ENCODE results near the gene GNPAT.
"Not testable (repeated sequence)": the region's sequence is repeated elsewhere in the genome, so short reads cannot be mapped to it uniquely, and the experiment has no call there.

GNPAT gene

DNA sequence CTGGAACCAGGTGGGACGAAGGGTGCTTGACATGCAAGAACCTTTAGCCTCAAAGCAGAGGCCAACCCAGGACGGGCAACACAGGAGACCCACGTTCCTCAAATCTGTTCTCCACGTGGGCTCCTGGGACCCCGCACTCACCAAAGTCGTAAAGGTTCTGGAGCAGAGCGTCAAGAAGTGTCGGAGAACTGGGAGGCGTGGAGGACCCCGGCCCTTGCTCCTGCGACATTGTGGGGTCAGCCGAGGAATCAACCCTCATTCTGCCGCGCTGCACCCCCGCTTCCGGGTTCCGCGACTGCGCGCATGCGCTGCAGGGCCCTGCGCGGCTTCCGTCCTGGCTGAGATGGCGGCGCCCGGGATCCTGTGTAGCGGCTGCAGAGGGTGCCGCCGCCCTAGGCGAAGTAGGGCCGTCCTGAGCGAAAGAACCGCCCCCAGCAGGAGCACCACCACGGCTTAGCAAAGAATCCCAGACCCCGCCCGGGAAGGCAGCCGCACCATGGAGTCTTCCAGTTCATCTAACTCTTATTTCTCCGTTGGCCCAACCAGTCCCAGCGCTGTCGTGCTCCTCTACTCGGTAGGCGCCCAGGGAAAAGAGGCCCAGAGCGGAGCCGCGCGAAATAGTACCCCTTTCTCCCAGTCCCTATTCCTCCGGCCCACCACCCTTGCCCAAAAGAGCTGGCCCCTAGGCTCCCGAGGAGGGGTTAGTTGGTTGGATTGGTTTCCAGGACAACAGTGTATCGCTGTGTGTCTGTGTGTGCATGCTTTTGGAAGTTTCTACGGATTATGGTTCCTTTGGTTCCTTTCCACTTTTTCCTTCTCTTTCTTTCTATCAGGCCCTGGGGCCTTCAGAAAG, at the start of gene GNPAT:
TSS of gene GNPAT (plus strand) at position 330 of the 853 bp plus-strand sequence. CDS start at position 497, 167 bp downstream.
- peak; percentile 87 for DNase-seq

DNA sequence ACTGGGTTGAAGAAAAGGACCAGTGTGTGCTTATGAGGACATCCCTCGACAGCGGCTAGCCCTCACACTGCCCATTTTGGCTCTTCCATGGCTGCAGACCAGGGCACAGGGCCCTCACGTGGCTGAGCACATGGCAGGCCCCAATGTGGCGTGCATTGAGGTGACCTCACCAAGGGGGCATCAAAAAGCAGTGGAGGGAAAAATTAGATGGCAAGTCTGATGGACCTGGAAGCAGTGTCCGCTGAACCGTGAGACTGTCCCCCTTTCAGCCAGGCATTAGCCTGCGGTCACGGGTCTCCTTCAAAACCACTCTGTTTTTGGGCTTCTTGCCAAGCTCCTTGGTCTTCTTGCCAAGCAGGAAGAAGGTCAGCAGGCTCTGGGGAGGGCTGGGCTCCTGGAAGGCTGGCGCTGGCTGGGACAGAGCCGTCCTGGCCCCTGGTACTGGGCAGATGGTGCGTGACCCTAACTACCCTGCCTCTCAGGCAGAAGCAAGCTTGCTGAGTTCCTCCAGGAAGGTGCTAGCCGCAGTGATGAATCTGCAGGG, 48.3 kb upstream of the GNPAT start:
- no peak for DNase-seq

DNA sequence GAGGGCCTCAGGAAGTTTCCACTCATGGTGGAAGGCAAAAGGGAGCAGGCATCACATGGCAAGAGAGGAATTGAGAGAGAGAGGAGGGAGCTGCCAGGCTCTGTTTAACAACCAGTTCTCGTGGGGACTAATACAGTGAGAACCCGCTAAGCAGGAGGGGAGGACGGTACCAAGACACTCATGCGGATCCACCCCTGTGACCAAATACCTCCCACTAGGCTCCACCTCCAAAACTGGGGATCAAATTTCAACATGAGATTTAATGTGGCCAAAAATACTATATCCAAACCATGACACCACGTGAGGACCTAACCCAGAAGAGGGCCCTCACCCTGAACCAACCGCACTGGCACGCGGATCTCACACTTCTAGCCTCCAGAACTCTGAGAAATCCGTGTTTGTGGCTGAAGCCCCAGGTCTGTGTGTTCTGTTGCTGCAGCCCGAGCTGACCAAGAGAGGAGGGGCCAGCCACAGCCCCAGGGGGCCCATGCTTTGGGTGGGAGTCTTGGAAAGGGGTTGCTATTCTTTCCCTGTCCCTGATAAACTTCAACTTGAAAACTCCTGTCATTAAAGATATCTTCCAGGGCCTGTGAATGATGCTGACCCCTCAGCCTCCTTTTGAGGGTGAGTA, 47.2 kb upstream of the GNPAT start:
- no peak for DNase-seq

DNA sequence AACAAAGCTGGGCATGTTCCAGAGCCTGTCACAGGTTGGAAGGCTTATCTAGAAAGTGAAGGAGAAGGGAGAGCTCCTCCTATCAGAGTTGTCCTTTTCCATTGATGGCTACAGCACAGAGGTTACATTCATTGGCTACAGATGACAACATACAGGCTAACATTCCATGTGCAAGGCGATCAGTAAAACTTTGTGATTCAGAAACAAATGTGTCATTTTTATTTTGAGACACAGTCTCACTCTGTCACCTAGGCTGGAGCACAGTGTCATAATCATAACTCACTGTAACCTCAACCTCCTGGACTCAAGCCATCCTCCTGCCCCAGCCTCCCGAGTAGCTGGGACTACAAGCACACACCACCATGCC, 46.6 kb upstream of the GNPAT start:
- DNase-seq: no peak

DNA sequence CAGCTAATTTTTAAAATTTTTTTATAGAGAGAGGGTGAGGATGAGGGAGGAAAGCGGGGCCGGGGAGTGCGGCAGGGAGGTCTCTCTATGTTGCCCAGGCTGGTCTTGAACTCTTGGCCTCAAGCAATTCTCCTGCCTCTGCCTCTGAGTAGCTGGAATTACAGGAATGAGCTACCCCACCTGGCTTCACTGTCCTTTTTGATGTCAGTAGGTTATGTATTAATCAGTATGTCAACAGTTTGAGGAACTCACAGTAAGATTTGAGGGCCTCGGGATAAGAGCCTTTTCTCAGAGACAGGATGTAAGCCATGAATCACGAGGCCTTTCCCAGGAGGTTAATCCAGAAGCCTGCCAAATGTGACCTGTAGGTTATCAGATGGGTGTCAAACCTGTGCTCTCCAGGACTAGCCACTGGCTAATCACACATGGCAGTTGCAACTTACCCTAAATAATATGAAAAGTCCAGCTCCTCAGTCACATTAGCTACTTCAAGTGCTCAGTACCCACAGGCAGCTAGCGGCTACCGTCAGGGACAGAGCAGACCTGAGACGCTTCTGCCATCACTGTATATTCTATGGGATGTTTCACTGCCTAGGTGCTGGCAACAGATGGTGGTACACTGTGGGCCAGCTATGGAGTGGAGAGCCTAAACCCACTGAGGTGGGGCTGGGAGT, 46.0 kb upstream of the GNPAT start:
- DNase-seq: no peak

DNA sequence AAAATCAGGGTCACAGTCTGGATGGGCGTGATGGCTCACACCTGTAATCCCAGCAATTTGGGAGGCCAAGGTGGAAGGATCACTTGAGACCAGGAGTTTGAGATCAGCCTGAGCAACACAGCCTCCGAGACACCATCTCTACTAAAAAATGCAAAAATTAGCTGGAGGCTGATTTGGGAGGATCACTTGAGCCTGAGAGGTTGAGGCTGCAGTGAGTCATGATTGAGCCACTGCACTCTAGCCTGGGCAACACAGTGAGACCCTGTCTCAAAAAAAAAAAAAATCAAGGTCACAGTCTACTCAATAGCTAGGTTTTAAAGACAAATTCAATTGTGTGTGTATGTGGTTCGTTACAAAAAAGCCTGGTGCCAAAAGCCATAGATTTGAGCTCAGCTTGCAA, 44.7 kb upstream of the GNPAT start:
- no peak for DNase-seq

DNA sequence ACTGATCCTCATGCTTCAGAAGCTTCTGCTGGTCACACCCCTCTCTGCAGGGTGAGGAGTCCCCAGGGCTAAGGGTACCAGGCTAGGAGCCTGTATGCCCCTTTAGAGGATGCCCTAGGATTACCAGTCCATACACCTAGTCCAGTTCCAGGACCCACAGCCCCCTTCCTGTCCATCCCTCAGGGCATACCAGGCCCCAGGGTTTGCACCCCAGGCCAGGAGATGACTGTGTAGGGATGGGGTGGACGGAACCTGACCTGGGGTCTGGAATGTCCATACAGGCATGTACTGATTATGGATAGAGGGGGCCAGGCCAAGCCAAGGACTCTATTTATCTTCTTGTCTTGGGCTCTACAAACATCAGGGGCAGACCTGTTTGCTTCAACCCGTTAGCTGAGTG, 44.3 kb upstream of the GNPAT start:
- DNase-seq: no peak

DNA sequence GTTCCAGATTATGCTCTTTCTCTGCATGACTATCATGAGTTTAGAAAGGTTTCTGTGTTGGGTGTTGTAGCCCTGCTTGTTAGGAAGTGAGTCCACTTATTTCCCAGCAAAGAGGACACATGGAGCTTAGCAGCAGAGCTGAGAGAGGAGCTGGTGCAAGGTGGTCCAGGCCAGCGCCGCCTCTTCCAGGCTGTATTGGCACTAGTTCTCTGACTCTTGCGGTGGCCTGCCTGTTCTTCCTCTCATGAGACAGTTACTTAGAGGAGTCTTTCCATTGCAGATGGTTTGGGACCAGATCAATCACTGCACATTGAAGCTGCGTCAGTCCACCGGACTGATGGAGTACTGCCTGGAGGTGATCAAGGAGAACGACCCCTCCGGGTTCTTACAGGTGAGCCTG, 41.1 kb upstream of the GNPAT start:
- no peak for DNase-seq

DNA sequence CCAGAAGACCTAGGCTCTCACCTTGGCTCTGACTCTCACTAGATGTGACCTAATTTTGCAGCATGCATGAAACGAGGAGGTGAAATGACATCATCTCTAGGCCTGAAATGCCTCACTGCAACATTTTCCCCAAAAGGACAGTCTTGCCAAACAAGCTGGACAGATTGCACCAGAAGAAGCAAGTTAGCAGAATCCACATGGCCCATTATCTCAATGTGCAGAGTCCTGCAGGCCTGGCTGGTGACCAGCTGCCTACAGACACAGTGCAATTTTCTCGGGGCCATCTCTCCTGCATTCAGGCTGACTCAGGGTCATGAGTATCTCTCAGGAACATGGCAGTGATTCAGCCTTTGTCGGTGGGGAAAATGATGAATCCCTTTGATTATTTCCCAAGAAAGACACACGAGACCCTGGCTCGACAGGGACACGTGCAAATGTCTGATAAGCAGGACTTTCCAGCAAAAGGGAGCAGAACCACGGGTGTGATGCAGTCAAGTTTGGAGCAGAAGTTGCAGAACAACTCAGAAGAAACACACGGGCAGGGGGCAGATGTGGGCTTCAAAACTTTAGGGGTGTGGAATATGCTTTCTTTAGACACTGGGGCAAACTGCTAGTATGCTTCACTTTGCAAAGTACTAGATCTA, 40.5 kb upstream of the GNPAT start:
- no peak for DNase-seq

DNA sequence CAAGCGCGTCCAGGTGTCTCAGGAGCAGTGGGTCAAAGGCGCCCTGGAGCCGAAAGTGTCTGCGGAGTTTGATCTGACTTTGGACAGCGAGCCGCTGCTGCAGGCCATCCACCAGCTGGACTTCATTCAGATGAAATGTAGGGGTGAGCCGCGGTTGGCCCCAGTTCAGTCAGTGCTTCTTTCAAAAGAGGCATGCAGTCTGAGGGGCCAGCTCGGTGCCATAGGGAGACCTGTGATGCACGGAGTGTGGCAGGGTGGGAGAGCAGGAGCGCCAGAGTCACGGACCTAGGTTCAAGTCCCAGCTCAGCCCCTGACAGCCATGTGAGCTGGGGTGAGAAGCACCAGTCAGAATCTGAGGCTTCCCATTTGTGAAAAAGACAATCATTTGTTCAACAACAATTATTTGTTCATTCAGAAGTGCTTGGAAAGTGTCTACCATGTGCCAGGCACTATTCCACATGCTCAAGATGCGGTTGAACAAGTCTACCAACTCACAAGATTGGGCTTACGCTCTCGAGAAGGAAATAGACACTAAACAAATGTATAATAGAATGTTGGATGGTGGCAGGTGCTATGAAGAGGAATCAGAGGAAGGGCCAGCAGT, 39.5 kb upstream of the GNPAT start:
- no peak for DNase-seq

DNA sequence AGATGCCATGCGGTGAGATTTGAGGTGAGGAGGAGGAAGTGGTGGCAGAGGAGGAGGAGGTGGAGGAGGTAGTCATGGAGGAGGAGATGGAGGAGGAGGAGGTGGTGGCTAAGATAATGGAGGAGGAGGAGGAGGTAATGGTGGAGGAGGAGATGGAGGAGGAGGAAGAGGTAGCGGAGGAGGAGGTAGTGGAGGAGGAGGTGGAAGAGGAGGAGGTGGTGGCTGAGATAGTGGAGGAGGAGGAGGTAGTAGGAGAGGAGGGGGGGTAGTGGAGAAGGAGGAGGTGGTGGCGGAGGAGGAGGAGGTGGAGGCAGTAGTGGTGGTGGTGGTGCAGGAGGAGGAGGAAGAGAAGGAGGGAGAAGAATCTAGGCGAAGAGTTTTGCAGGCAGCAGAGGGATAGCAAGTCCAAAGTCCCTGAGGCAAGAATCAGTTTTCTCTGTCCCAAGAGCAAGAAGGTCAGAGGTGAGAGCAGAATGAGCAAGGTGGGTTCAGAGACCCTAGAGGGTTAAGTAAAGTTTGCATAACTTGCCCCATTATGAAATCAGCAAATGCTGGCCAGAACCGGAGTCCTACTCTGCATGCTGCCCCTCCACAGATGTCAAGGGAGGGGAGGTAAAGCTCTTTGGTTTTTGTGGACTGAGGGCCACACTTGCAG, 38.9 kb upstream of the GNPAT start:
- DNase-seq: no peak

DNA sequence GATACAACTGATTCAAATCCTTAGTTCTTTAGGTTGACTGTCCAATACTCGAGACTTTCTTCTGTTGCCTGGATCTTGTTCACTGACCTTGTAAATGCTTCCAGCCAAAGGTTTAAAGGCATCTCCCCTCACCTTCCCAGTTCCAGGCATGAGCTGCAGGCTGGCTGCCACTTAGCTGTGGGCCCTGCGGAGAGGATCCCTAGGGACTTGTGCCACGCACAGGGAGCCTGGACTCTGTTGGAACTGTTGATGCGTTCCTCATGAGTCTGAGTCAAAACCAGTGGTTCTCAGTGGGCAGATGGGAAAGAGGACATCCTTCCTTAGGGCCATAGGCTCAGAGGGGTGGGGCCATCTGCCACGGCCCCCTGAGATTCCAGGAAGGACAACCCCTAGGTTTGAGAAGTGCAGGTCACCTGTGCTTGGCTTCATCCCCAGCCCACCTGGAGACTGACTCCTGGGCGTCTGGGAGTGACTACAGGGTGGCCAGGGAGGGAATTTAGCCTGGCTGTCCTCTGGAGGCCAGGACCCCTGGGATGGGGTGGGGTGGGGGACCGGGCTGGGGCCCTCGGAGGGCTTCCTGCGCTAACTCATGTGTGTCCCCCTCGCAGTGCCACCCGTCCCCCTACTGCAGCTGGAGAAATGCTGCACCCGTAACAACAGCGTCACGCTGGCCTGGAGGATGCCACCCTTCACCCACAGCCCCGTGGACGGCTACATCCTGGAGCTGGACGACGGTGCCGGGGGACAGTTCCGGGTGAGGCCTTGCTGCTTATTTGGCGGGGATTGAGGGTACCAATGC, 37.6 kb upstream of the GNPAT start:
- no peak for DNase-seq

DNA sequence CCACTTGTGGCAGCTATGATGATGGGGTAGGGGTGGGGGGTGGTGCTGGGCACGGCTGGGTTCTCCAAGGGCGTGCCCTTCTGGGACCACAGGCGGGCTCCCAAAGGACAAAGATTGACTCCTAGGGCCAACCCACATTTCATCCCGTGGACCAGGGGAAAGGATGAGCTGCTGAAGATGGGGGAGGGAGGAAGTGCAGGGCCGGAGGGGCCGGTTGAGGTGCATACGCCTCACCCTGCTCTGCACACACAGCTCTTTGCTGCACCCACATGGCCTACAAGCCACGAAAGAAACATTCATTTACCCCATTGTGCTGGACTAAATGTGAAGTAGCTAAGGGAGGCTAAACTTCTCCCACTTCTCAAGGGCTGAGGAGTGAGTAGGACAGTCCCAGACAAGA, 34.2 kb upstream of the GNPAT start:
- DNase-seq: no peak

DNA sequence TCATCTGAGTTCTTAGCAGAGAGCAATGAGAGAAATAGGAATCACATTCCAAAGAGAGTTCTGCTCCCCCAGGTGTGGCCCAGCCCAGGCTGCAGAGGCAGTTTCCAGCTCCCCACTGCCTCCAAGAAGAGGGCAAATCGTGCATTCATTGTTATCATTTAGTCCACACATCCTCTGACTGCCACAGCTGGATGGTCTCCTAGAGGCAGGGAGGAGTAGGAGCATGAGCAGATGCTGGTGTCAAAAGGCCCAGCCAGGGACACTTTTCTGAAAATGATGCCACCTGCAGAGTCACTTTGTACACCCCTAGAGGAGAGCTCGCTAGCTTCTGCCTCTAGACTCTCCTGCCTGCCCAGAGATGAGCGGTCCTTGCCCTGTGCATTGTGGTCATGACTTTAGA, 33.6 kb upstream of the GNPAT start:
- no peak for DNase-seq

DNA sequence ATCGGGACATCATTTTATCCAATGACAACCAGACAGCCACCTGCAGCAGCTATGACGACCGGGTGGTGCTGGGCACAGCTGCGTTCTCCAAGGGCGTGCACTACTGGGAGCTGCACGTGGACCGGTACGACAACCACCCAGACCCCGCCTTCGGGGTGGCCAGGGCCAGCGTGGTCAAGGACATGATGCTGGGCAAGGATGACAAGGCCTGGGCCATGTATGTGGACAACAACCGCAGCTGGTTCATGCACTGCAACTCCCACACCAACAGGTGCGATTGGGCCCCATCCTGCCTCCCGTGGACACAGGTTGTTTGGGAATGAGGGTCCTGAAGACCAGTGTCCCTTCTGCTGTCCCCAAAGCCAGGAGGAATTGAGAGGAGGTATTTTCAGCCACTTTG, 32.0 kb upstream of the GNPAT start:
- DNase-seq: no peak

DNA sequence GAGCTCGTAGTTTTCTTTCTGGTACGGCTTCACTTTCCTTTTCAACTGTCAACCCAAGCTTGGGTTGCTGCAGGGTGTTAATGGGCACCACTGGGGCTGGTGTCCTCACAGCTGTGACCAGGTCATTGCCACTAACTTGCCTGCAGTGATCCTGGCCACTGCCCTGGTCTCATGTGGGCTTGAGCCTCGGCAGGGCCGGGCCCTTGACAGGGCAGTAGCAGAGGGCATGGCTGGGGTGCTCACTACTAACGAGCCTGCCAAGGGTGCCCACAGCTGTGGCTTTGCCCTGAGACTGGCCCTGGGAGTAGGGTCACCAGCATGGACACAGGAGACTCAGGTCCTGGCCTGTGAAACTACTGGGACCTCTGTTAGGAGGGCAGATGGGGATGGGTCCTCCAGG, 31.5 kb upstream of the GNPAT start:
- no peak for DNase-seq

DNA sequence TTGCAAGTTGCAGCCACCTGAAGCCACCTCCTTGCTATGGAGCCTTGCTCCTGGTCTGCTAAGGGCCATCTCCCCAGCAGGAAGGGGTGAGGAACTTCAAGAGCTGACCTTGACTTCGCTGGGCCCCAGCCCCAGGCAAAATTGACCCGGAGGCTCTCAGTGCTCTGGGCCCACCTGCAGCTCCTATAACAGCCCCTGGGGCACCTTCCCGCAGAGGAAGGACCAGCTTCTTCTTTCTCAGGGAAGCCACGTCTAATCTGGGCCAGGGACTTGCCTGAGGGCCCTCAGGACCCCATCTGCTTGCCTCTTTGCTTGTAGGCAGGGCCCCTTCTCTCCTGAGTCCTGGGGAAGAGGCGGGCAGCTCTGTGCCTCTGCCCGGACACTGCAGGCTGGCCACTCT, 30.9 kb upstream of the GNPAT start:
- no peak for DNase-seq

DNA sequence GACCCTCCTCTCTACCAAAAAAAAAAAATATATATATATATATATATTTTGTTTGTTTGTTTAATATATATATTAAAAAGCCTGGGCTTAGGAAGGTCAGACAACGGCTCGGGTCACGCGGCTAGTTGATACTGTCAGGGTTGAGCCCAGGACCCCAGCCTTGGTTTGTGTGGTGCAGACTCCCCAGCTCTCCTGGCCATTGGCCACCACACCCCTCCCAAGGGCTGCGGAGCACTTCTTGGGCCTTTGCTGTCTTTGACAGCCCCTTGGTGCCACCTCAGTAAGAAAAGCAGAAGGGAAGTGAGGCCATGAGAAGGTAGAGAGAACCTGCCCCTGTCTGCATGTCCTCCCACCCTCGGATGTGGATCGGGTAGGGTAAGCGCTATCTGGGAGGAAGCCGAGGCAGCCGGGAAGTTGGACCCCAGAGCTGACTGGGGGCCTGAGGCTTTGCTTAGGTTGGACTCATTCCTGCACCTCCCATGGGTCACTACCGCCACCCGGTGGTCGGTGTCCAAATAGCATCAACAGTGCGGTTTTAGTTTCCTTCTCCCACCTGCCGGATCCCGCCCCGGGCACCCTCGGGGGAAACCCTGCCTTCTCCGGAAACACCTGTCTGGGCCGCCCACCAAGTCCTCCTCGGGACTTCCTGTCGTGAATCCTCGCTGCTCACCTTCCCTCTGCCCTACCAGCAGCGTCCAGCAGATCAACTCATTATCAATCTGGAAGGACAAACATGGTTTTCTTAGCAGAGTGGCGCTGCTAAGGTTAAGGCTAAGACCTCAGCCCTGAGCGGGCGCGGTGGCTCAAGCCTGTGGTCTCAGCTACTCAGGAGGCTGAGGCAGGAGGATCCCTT, 29.8 kb upstream of the GNPAT start:
- DNase-seq: peak; percentile 80

DNA sequence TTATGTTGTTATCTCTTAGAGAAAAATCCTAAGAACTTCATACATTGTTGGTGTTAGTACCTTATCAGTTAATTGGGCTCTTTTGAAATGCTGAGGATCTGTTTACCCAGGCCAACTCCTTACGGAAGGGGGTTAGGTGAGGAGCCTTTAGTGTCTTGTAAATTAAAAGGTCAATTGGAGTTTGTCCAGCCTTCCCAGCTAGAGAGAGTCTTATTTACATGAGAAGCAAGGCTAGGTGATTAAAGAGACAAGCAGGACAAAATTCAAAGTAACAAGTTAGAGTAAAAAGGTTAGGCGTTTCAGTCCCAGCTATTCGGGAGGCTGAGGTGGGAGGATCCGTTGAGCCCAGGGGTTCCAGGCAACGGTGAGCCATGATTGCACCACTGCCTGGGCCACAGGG, 28.7 kb upstream of the GNPAT start:
- DNase-seq: not testable (repeated sequence)

DNA sequence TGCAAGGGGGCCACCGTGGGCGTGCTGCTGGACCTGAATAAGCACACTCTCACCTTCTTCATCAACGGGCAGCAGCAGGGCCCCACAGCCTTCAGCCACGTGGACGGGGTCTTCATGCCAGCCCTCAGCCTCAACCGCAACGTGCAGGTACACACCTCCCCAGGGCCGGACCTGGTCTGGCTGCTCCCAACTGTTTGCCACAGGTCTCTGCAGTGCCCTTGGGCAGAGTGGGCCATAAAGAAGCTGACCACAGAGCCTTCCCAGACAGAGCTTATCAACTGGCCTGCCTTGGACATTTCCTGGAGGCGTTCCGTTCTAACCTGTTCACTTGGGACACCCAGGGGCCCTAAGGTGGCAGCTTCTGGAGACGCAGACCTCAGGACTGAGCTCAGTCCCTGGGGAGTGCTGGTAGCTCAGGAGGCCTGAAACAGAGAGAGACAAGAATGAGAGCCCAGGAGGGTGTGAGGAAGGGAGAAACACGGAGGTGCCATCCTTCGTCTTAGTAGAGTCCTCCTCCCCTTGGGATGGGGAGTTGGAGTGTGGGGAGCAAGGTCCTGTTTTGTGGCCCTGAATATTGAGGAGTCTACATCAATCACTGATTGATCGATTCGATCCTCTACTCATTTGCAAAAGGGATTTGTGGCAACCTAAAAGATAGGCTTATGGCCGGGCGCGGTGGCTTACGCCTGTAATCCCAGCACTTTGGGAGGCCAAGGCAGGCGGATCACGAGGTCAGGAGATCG, 27.0 kb upstream of the GNPAT start:
- no peak for DNase-seq

Measured in activated CD4-positive, alpha-beta T cell treated with anti-CD3 and anti-CD28 coated beads for 1 hour (primary cell).